Putamen (tissue), 1 donor: ENCODE measurements around the gene HK3.

Experiments
- DNase-seq: peaks from one replicate; pipeline ENCODE4 v3.0.0-alpha.2; 2016; ENCODE audit warnings: low spot score

Gene HK3, protein sequence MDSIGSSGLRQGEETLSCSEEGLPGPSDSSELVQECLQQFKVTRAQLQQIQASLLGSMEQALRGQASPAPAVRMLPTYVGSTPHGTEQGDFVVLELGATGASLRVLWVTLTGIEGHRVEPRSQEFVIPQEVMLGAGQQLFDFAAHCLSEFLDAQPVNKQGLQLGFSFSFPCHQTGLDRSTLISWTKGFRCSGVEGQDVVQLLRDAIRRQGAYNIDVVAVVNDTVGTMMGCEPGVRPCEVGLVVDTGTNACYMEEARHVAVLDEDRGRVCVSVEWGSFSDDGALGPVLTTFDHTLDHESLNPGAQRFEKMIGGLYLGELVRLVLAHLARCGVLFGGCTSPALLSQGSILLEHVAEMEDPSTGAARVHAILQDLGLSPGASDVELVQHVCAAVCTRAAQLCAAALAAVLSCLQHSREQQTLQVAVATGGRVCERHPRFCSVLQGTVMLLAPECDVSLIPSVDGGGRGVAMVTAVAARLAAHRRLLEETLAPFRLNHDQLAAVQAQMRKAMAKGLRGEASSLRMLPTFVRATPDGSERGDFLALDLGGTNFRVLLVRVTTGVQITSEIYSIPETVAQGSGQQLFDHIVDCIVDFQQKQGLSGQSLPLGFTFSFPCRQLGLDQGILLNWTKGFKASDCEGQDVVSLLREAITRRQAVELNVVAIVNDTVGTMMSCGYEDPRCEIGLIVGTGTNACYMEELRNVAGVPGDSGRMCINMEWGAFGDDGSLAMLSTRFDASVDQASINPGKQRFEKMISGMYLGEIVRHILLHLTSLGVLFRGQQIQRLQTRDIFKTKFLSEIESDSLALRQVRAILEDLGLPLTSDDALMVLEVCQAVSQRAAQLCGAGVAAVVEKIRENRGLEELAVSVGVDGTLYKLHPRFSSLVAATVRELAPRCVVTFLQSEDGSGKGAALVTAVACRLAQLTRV

GRCh38 chr5:176899296-176899891 lies at the start of gene HK3:
Gene HK3 (minus strand): TSS chr5:176899346. CDS start chr5:176896159, 3,187 bp downstream.
- DNase-seq = no peak

GRCh38 chr5:176948458-176948857 lies 49.3 kb upstream of the HK3 start:
- DNase-seq = no peak

GRCh38 chr5:176947847-176948246 lies 48.7 kb upstream of the HK3 start:
- DNase-seq = no peak

DNA sequence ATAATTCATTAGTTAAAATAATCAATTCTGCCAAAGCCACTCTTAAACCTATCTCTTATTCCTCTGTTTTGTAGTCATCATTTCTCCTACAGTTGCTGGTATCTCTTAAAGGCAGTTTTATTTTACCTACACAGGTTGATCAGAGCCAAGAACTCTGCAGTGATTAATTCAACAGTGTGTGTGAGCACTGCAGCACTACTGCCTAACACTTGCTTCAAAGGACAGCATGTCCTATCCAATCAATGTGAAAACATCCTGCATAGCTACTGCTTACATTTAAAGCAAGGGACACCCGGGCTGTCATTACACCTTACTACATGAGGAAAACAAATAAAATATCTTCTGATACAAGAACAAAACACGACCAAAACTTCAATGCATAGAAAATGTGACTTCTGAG lies 45.1 kb upstream of the HK3 start:
- DNase-seq = no peak

DNA sequence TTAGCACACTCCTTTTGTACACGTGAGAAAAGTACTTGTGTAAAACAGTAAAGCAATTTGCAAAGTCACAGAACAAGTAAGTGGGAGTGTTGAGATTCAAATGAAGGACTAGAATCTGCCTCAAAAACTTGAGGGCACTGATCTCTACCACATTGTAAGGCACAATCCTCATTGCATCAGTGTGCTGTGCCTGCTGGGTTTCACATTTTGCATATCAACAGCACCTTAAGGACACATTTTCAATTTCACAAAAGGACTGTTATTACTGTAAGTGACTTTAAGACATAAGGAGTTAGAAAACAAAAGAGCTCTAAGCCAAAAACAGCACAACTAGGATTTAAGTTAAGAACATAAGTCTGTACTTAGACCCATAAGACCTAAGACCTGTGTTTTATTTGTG lies 44.7 kb upstream of the HK3 start:
- DNase-seq = no peak

DNA sequence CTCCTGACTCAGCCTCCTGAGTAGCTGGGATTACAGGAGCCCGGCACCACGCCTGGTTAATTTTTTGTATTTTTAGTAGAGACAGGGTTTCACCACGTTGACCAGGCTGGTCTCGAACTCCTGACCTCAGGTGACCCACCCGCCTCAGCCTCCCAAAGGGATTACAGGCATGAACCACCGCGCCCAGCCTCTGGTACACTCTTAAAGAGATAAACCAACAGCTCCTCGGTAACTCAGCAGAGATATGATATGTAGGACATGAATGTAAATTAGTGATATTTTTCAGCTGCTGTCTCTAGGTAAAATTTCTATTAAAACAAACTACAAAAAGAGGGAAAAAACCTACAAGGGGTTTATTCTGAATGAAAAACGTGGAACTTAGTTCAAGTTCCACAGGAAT lies 42.8 kb upstream of the HK3 start:
- no peak for DNase-seq

GRCh38 chr5:176938472-176938871 lies 39.3 kb upstream of the HK3 start:
- no peak for DNase-seq

GRCh38 chr5:176935017-176935416 lies 35.9 kb upstream of the HK3 start:
- DNase-seq = no peak

GRCh38 chr5:176934309-176934930 lies 35.3 kb upstream of the HK3 start:
- no peak for DNase-seq

- no peak for DNase-seq
These were observed 30.5 kb upstream of the HK3 start for GRCh38 chr5:176929654-176930053.

DNA sequence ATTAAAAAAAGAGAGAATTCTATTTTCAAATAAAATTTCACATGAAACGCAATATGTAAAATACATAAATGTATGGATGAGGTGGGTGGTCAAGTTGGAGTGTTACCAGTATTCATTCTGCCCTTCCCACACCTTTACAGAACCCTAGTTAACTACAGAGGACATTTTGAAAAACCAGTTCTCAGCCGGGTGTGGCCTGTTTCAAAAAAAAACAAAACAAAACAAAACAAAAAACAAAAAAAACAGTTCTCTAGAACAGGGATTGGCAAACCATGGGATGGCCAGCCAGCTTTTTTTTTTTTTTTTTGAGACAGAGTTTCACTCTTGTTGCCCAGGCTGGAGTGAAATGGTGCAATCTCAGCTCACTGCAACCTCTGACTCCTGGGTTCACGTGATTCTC lies 28.4 kb upstream of the HK3 start:
- no peak for DNase-seq

- DNase-seq = no peak
These were observed 23.7 kb upstream of the HK3 start for GRCh38 chr5:176922817-176923216.

DNA sequence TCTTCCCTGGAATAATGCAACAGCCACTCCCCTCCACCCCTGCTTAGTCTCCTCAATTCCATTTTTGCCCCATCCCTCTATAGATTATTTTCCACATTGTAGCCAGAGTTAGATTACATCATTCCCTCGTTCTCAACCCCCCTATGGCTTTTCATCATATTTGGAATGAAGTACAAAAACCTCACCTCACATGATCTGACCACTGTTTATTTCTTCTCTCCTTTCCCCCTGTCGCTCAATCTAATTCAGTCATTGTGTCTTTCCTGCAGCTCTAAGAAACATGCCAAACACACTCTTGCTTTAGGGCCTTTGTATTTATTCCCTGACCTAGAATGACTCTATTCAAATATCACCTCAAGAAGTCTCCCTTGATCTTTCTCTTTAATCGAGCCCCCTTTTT lies 22.6 kb upstream of the HK3 start:
- DNase-seq = no peak

DNA sequence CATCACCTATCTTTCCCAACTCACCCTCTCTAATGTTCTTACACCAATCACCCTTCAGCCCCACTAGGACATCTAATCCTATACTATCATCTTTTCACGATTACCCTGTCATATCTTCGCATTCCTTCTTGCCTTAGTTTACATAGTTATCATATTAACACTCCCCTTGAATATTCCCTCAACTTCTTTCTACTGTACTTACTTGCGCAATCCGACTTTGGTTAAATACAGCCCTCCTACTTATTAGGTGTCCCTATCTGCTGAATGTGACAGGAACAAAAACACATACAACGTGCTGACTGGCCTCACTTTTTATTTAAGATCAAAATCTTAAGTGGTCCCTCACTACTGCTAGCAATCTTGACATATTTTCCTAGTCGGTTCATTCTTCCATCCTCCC lies 19.5 kb upstream of the HK3 start:
- no peak for DNase-seq

GRCh38 chr5:176916337-176916736 lies 17.2 kb upstream of the HK3 start:
- no peak for DNase-seq

- no peak for DNase-seq
These were observed 16.8 kb upstream of the HK3 start for GRCh38 chr5:176915906-176916305.

DNA sequence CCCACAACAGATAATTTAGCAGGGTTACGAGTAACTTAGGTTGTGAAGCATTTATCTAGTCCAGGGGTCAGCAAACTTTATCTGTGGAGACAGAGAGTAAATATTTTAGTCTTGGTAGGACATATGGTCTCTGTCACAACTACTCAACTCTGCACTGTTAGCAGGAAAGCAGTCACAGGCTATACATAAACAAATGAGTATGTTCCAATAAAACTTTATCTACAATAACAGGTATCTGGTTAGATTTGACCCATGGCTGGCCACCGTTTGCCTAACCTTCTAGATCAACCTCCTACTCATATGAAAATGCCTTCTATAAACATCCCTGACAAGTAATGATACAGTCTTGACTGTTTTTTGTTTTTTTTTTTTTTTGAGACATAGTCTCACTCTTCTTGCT lies 13.0 kb upstream of the HK3 start:
- no peak for DNase-seq

DNA sequence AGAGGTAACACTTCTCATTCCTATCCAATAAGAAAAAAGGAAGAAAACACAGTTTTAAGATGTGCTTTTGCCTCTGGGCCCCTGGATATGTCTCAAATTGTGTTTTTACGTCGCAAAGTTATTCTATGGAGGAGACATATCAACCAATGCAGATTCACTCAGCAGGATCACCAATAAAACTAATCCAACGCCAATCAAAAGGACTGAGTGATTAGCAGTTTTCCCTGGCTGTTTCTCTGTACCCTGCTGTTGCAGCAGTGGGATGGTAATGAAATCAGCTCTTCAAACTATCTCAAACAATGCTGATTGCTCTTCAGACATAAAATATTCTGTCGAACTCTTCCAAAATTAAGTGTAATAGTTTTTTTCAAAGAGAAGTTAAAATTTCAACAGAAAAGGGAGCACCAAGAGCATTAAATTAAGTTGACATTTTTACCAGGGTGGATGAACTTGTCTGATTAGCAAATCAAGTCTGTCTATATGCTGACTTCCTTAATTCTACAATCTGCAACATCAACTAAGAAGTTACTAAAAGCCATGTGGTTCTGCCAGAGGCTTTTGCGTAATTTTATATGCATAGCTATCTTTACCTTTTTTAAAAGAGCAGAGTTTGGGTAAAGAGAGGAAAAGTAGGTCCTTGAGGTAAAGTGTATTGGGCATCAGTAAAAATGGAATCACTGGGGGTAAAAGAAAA lies 9.7 kb upstream of the HK3 start:
- no peak for DNase-seq

- no peak for DNase-seq
These were observed 7.7 kb upstream of the HK3 start for GRCh38 chr5:176906796-176907195.

DNA sequence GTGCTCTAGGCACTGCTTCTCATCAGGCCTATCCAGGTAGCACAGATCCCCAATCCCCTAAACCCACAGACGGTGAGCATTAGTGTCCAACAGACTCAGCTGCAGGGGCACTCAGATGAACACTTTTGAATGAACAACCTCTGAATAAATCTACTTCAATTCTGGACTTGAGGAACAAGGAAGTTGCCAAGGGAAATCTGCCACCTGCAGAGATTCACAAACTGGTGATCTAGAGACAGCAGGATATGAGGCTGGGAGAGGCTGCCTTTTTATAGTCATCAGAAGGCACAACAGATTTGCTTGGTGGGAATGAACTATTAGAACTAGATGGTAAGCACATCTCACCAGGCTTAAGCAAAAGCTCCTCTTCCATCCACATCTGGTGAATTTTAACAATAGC lies 7.0 kb upstream of the HK3 start:
- no peak for DNase-seq

GRCh38 chr5:176904276-176904675 lies 5.1 kb upstream of the HK3 start:
- no peak for DNase-seq
